Transverse colon (tissue), 4 donors: ENCODE results near the gene DUS3L. TPM values are rescaled to one million over a fixed set of nuclear protein-coding genes. Genes with fewer than 3 reads are reported as not detected.

Experiments
- DNase-seq: peaks from one replicate; pipeline ENCODE4 v3.0.0-alpha.2; 2019
- H3K27ac ChIP-seq, 4 donors: fragments of 200-600 bp; sonication (generic); 2 replicates each; pipeline ENCODE4 v1.5.1; 2016 to 2018; ENCODE audit warnings: inconsistent platforms in 4 of 4
- H3K27me3 ChIP-seq: fragments of 200-600 bp; sonication (generic); 2 replicates; pipeline ENCODE4 v1.5.1; 2017; ENCODE audit warnings: inconsistent platforms
- H3K36me3 ChIP-seq, 4 donors: fragments of 200-600 bp; sonication (generic); 2 replicates each; pipeline ENCODE4 v1.5.1; 2017 to 2019; ENCODE audit warnings: inconsistent platforms in 4 of 4
- H3K4me1 ChIP-seq, 4 donors: fragments of 200-600 bp; sonication (generic); 2 replicates each; pipeline ENCODE4 v1.5.1; 2017 to 2020; ENCODE audit warnings: inconsistent platforms in 4 of 4
- H3K4me3 ChIP-seq, 4 donors: fragments of 200-600 bp; sonication (generic); 1 replicate in 1 of 4; 2 replicates in 3 of 4; pipeline versions ENCODE4 v1.5.1 to v1.6.1; 2017 to 2019; ENCODE audit warnings: inconsistent platforms in 4 of 4
- H3K9me3 ChIP-seq, 2 donors: fragments of 200-600 bp; sonication (generic); 2 replicates each; pipeline ENCODE4 v1.5.1; 2017 to 2019; ENCODE audit warnings: inconsistent platforms in 2 of 2
- CTCF ChIP-seq, 5 experiments: fragments of 200-600 bp in 3 of 5; fragments of 450-650 bp in 2 of 5; sonication (generic) in 3 of 5; IDR thresholded peaks; 1 replicate in 2 of 5; 2 replicates in 3 of 5; pipeline ENCODE4 v1.5.1; 2016 to 2017; ENCODE audit warnings: antibody characterized with exemption in 5 of 5, inconsistent platforms in 3 of 5, mild to moderate bottlenecking in 2 of 5, moderate library complexity in 1 of 5
- EP300 ChIP-seq: sonication (generic); formaldehyde crosslinking; IDR thresholded peaks from one replicate; pipeline ENCODE4 v1.6.1; 2017; ENCODE audit warnings: antibody characterized with exemption, low read depth
- POLR2A ChIP-seq: fragments of 450-650 bp; IDR thresholded peaks from one replicate; pipeline ENCODE4 v1.6.1; 2016; ENCODE audit warnings: antibody characterized with exemption, mild to moderate bottlenecking, moderate library complexity
- POLR2AphosphoS5 ChIP-seq, 3 donors: sonication (generic); formaldehyde crosslinking; IDR thresholded peaks; one replicate each; pipeline ENCODE4 v1.6.1; 2016; ENCODE audit warnings: antibody characterized with exemption in 3 of 3
- WGBS, 2 donors: methylation state at CpG; one replicate each; pipeline ENCODE4 v1.1.5; 2018; ENCODE audit warnings: low coverage in 1 of 2; 5-methylcytosine and 5-hydroxymethylcytosine counted together
- in situ Hi-C, 4 donors: fragments of 200-750 bp; cut with MboI; loops; one replicate each; pipeline versions ENCODE4 v1.15.0 to v1.15.1; 2017; ENCODE audit warnings: low sequenced_read_pairs in 3 of 4, low pct_ligation_motif_present in 1 of 4, low pct_unique_long_range_greater_than_20kb in 1 of 4
- intact Hi-C: fragments of 100-400 bp; cut with DNase I; formaldehyde crosslinking; loops from one replicate; pipeline ENCODE4 v1.15.1; 2023; ENCODE audit warnings: low total_unique reads
- total RNA-seq, 4 donors: library from RNA; depleted of rRNA; stranded (reverse); fragments of >200 nt; gene quantifications; one replicate each; pipeline ENCODE4 v1.1.0, GENCODE V29; 2016

The DUS3L gene
- total RNA-seq, 4 donors from 2014 or later = 28.3 to 86.6 (median 56.6) TPM

DNA sequence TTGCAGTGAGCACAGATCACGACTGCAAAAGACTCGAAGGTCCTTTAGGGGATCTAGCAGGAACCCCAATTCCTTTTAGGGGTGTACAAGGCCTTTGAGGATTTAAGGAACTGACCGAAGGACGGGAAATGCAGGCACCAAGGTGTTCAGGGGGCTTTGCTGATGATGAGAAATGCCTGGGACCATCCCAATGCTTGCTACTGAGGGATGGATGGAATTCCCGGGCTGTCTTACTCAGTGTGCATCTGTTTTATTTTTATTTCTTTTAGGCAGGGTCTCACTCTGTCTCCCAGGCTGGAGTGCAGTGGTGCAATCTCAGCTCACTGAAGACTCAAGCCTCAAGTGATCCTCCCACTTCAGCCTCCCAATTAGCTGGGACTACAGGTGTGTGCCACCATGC is 17.7 kb downstream of the DUS3L start:
- DNase-seq = no peak

GRCh38 chr19:5772416-5772815 is 18.5 kb downstream of the DUS3L start:
- Histone ChIP-seq H3K9me3 (no peaks in the 10 kb centered on the region), H3K27me3 (no peaks in the 10 kb centered on the region), H3K36me3 (no peaks in the 10 kb centered on the region), H3K4me3 (no peak overlapping the region), H3K4me1 (peaks cover 0 to 3% (median 0%) of the 10 kb centered on the region in 4 donors), H3K27ac (no peak overlapping the region)
- in situ Hi-C loops (no loop called here), intact Hi-C loops (no loop called here)
- TF ChIP-seq EP300 (no peak), POLR2A (no peak), CTCF (IDR thresholded peaks at IDR 0.05) (no peak), POLR2AphosphoS5 (IDR thresholded peaks at IDR 0.05) (no peak)
- WGBS, 2 donors = 85% methylated on average over 19 of the region's 19 CpGs; no CpG with 5 or more reads in 1 of the 2 donors
- DNase-seq = no peak

More for the DNA sequence above, 17.7 kb downstream of the DUS3L start:
- Histone ChIP-seq H3K27ac (no peak overlapping the region), H3K4me3 (no peak overlapping the region), H3K9me3 (no peaks in the 10 kb centered on the region), H3K27me3 (no peaks in the 10 kb centered on the region), H3K36me3 (no peaks in the 10 kb centered on the region), H3K4me1 (peaks cover 0 to 3% (median 0%) of the 10 kb centered on the region in 4 donors)
- 60 to 79% methylated on average over 1 to 5 of the region's 5 CpGs for WGBS, 2 donors
- in situ Hi-C loops = no loop called here
- intact Hi-C loops = no loop called here
- TF ChIP-seq CTCF (IDR thresholded peaks at IDR 0.05) (no peak), POLR2A (no peak), EP300 (no peak), POLR2AphosphoS5 (IDR thresholded peaks at IDR 0.05) (no peak)

GRCh38 chr19:5767949-5768348 is 23.0 kb downstream of the DUS3L start:
- intact Hi-C loops (no loop called here), in situ Hi-C loops (no loop called here)
- no peak overlapping the region for H3K4me3 ChIP-seq
- H3K9me3 ChIP-seq = no peaks in the 10 kb centered on the region
- no peaks in the 10 kb centered on the region for H3K36me3 ChIP-seq
- H3K27ac ChIP-seq = no peak overlapping the region
- 91 to 97% methylated on average over 5 to 10 of the region's 10 CpGs for WGBS, 2 donors
- no peak for DNase-seq
- TF ChIP-seq POLR2A (no peak), CTCF (IDR thresholded peaks at IDR 0.05) (no peak), POLR2AphosphoS5 (IDR thresholded peaks at IDR 0.05) (no peak), EP300 (no peak)
- no peaks in the 10 kb centered on the region for H3K27me3 ChIP-seq
- H3K4me1 ChIP-seq = no peaks in the 10 kb centered on the region

- intact Hi-C loops = no loop called here
- Histone ChIP-seq H3K9me3 (no peaks in the 10 kb centered on the region), H3K36me3 (no peaks in the 10 kb centered on the region), H3K27me3 (no peaks in the 10 kb centered on the region), H3K27ac (no peak overlapping the region), H3K4me3 (no peak overlapping the region), H3K4me1 (no peaks in the 10 kb centered on the region)
- TF ChIP-seq EP300 (no peak), POLR2AphosphoS5 (IDR thresholded peaks at IDR 0.05) (no peak), POLR2A (no peak), CTCF (IDR thresholded peaks at IDR 0.05) (no peak)
- no peak for DNase-seq
- in situ Hi-C loops = no loop called here
- WGBS, 2 donors = 91 to 100% methylated on average over 1 to 3 of the region's 3 CpGs
Observed at GRCh38 chr19:5765220-5765619, 25.7 kb downstream of the DUS3L start.
